Body of pancreas (tissue), 4 donors: ENCODE measurements around the gene C1orf94. TPM values are rescaled to one million over a fixed set of nuclear protein-coding genes. Genes with fewer than 3 reads are reported as not detected.

ENCODE experiments used
- ATAC-seq: fragments of 150-250 bp; one replicate; pipeline ENCODE4 v1.9.1; 2016
- DNase-seq, 4 donors: peaks; one replicate each; pipeline ENCODE4 v3.0.0-alpha.2; 2019
- H3K27ac ChIP-seq, 4 donors: fragments of 200-600 bp; sonication (generic); 1 replicate in 3 of 4; 2 replicates in 1 of 4; pipeline versions ENCODE4 v1.5.1 to v1.6.1; 2016 to 2019; ENCODE audit warnings: mild to moderate bottlenecking in 1 of 4, mixed read lengths in 1 of 4, moderate library complexity in 1 of 4
- H3K27me3 ChIP-seq, 2 donors: fragments of 200-600 bp; sonication (generic); one replicate each; pipeline ENCODE4 v1.6.0; 2016; ENCODE audit warnings: mild to moderate bottlenecking in 1 of 2
- H3K36me3 ChIP-seq, 2 donors: fragments of 200-600 bp; sonication (generic); replicated peaks in 1 of 2; 2 replicates each; pipeline ENCODE4 v1.5.1; 2016; ENCODE audit warnings: low read depth in 2 of 2; ENCODE audit not compliant: insufficient read depth in 1 of 2
- H3K4me1 ChIP-seq: fragments of 200-600 bp; sonication (generic); one replicate; pipeline ENCODE4 v1.6.0; 2016
- H3K4me3 ChIP-seq, 2 donors: fragments of 200-600 bp; sonication (generic); 1 replicate in 1 of 2; 2 replicates in 1 of 2; pipeline ENCODE4 v1.5.1; 2016 to 2019
- H3K9me3 ChIP-seq, 3 donors: fragments of 200-600 bp; sonication (generic); 1 replicate in 2 of 3; 2 replicates in 1 of 3; pipeline ENCODE4 v1.5.1; 2016
- POLR2A ChIP-seq, 3 donors: fragments of 450-650 bp; IDR thresholded peaks; one replicate each; pipeline ENCODE4 v1.6.1; 2016; ENCODE audit warnings: antibody characterized with exemption in 3 of 3, mild to moderate bottlenecking in 2 of 3
- WGBS, 2 donors: methylation state at CpG; one replicate each; pipeline ENCODE4 v1.1.5; 2017; 5-methylcytosine and 5-hydroxymethylcytosine counted together
- intact Hi-C: fragments of 100-400 bp; cut with DNase I; formaldehyde crosslinking; loops from one replicate; pipeline ENCODE4 v1.15.1; 2023
- total RNA-seq, 2 donors: library from RNA; depleted of rRNA; stranded (reverse); fragments of >200 nt; gene quantifications; one replicate each; pipeline ENCODE4 v1.1.0, GENCODE V29; 2016
- TF ChIP-seq, protein P1 (sequence below), 7 experiments: fragments of 450-650 bp in 4 of 7; fragments of 200-600 bp in 3 of 7; sonication (generic) in 3 of 7; IDR thresholded peaks; one replicate each; pipeline ENCODE4 v1.5.1; 2016 to 2019; ENCODE audit warnings: antibody characterized with exemption in 7 of 7

The C1orf94 gene
- total RNA-seq, 2 donors from 2014 or later = not detected

DNA sequence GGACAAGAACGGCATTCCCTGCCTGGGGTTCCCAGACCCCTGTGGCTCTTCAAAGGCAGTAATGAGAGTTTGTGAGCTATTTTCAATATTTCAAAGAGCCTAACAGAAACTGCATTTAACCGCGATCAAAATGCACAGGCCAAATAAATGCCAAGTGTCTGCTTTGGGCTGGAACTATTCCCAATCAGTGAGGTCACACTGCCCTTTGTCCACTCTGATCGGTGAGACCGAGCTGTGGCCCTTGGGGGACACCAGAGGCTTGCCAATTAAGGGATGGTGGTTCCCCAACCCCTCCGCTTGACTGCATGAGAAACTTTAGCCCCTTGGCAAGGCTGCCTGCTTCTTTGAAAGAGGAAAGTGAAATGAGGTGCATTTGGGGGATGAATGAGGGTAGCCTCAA lies 31.9 kb upstream of the C1orf94 start:
- no peaks in the 10 kb centered on the region for H3K9me3 ChIP-seq
- no peaks in the 10 kb centered on the region for H3K27me3 ChIP-seq
- no peaks in the 10 kb centered on the region for H3K4me1 ChIP-seq
- WGBS, 2 donors = 38 to 64% methylated on average over 6 of the region's 6 CpGs
- intact Hi-C loops = no loop called here
- no peaks in the 10 kb centered on the region for H3K36me3 ChIP-seq
- ATAC-seq (no peak), DNase-seq (no peak)
- H3K27ac ChIP-seq = no peak overlapping the region
- no peak for TF ChIP-seq POLR2A (IDR thresholded peaks at IDR 0.05)
- TF ChIP-seq, protein P1, sequence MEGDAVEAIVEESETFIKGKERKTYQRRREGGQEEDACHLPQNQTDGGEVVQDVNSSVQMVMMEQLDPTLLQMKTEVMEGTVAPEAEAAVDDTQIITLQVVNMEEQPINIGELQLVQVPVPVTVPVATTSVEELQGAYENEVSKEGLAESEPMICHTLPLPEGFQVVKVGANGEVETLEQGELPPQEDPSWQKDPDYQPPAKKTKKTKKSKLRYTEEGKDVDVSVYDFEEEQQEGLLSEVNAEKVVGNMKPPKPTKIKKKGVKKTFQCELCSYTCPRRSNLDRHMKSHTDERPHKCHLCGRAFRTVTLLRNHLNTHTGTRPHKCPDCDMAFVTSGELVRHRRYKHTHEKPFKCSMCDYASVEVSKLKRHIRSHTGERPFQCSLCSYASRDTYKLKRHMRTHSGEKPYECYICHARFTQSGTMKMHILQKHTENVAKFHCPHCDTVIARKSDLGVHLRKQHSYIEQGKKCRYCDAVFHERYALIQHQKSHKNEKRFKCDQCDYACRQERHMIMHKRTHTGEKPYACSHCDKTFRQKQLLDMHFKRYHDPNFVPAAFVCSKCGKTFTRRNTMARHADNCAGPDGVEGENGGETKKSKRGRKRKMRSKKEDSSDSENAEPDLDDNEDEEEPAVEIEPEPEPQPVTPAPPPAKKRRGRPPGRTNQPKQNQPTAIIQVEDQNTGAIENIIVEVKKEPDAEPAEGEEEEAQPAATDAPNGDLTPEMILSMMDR (IDR thresholded peaks at IDR 0.05) = no peak
- no peak overlapping the region for H3K4me3 ChIP-seq

DNA sequence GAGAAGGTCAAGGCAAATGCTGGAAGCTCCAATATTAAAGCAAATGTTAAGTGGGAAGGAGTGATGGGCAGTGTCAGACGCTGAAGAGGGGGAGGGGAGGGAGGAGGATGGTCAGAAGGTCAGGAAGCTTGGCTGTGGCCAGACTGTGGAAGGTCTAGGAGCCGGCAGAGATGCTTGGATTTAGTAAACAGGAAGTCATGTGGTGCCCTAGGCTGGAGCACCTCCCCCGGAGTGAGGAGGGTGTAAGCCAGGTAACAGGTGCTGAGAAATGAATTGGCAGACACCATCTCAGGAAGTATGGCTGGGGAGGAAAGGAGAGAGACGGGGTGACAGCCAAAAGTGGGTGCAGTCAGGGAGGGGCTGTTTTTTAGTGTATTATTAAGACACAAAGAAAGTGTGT lies 29.4 kb upstream of the C1orf94 start:
- TF ChIP-seq, protein P1 (IDR thresholded peaks at IDR 0.05) = no peak
- TF ChIP-seq POLR2A (IDR thresholded peaks at IDR 0.05) = no peak
- Histone ChIP-seq H3K9me3 (no peaks in the 10 kb centered on the region), H3K27ac (no peak overlapping the region), H3K4me3 (no peak overlapping the region), H3K4me1 (no peaks in the 10 kb centered on the region), H3K36me3 (no peaks in the 10 kb centered on the region), H3K27me3 (no peaks in the 10 kb centered on the region)
- 21 to 23% methylated on average over 4 of the region's 4 CpGs for WGBS, 2 donors
- DNase-seq = no peak
- intact Hi-C loops = no loop called here
- no peak for ATAC-seq

- 31 to 33% methylated on average over 3 of the region's 3 CpGs for WGBS, 2 donors
- no peak overlapping the region for H3K27ac ChIP-seq
- ATAC-seq = no peak
- no peaks in the 10 kb centered on the region for H3K27me3 ChIP-seq
- no peaks in the 10 kb centered on the region for H3K36me3 ChIP-seq
- H3K4me1 ChIP-seq = no peaks in the 10 kb centered on the region
- no peak overlapping the region for H3K4me3 ChIP-seq
- H3K9me3 ChIP-seq = no peaks in the 10 kb centered on the region
- intact Hi-C loops = no loop called here
- TF ChIP-seq, protein P1 (IDR thresholded peaks at IDR 0.05) = no peak
- TF ChIP-seq POLR2A (IDR thresholded peaks at IDR 0.05) = no peak
- no peak for DNase-seq
Observed at GRCh38 chr1:34149501-34149900, 27.2 kb upstream of the C1orf94 start.

DNA sequence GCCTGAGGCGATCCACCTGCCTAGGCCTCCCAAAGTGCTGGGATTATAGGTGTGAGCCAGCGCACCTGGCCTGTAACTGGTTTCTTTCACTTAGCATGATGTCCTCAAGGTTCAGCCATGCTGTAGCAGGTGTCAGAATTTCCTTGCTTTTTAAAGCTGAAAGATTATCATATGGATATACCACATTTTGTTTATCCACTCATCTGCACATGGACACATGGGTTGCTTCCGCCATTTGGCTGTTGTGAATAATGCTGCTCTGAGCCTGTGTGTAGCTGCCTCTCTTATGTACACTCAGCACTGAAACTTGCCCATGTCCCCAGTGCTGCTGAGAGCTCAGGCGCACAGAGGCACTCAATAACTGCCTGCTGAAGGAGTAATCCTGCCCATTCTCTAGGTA lies 23.5 kb upstream of the C1orf94 start:
- no peaks in the 10 kb centered on the region for H3K4me1 ChIP-seq
- intact Hi-C loops = no loop called here
- no peak overlapping the region for H3K4me3 ChIP-seq
- DNase-seq (no peak), ATAC-seq (no peak)
- H3K27ac ChIP-seq = no peak overlapping the region
- no peaks in the 10 kb centered on the region for H3K9me3 ChIP-seq
- no peak for TF ChIP-seq POLR2A (IDR thresholded peaks at IDR 0.05)
- TF ChIP-seq, protein P1 (IDR thresholded peaks at IDR 0.05) = no peak
- no peaks in the 10 kb centered on the region for H3K27me3 ChIP-seq
- no peaks in the 10 kb centered on the region for H3K36me3 ChIP-seq
- WGBS, 2 donors = 87 to 96% methylated on average over 4 of the region's 4 CpGs

DNA sequence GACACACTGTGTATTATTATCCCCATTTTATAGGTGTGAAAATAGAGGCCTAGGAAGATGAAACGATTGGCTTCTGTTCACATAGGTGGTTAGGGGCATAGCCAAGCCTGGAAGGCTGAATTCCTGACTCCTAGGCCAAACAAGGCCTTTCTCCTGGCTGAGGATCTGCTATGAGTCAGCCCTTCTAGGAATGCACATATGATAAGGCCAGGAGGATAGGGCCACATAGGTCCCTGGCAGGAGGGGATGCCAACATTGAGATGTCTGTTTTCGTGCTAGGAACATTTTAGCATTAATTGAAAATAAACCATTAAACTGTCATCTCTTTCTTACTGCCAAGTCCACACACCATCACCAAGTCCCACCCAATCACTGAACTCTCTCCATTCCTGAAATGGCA lies 20.8 kb upstream of the C1orf94 start:
- WGBS, 2 donors = 57 to 61% methylated on average over 2 of the region's 2 CpGs
- Histone ChIP-seq H3K4me3 (no peak overlapping the region), H3K9me3 (no peaks in the 10 kb centered on the region), H3K36me3 (no peaks in the 10 kb centered on the region), H3K27ac (no peak overlapping the region), H3K4me1 (no peaks in the 10 kb centered on the region), H3K27me3 (no peaks in the 10 kb centered on the region)
- no peak for TF ChIP-seq POLR2A (IDR thresholded peaks at IDR 0.05)
- TF ChIP-seq, protein P1 (IDR thresholded peaks at IDR 0.05) = no peak
- no peak for ATAC-seq
- intact Hi-C loops = no loop called here
- DNase-seq = no peak
